Fibroblast of lung (primary cell): ENCODE results near the gene GDF2.

Experiments
- EZH2 ChIP-seq: IDR thresholded peaks from 2 replicates; pipeline ENCODE4 v1.5.1; 2012; ENCODE audit warnings: low read length, control low read depth, mild to moderate bottlenecking; ENCODE audit errors: missing control alignments
- TF ChIP-seq, protein P1 (sequence below), 2 donors: IDR thresholded peaks in 1 of 2; conservative IDR thresholded peaks in 1 of 2; 1 replicate in 1 of 2; 2 replicates in 1 of 2; pipeline ENCODE4 v1.5.1; 2011 to 2012; ENCODE audit warnings: low read length in 2 of 2, control low read depth in 1 of 2, inconsistent platforms in 1 of 2, low read depth in 1 of 2, mild to moderate bottlenecking in 1 of 2

DNA sequence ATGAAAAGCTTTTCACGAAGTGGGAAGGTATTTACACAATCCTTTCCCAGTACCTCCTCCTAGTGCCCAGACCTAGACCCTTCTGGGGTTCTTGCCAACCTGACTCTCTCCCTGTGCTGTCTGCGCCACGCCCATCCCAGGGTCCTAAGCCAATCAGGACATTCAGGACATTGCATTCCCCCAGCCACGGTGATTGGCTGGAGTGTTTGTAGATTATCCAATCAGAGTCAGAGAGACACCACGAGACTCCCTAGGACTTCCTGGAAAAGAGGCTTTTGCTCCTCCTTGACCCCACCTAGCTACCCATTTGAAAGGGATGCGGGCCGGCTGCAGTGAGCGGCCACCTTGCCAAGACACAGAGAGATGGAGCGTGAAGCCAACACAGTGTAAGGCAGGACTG is 3.5 kb upstream of the GDF2 start:
- TF ChIP-seq, protein P1, sequence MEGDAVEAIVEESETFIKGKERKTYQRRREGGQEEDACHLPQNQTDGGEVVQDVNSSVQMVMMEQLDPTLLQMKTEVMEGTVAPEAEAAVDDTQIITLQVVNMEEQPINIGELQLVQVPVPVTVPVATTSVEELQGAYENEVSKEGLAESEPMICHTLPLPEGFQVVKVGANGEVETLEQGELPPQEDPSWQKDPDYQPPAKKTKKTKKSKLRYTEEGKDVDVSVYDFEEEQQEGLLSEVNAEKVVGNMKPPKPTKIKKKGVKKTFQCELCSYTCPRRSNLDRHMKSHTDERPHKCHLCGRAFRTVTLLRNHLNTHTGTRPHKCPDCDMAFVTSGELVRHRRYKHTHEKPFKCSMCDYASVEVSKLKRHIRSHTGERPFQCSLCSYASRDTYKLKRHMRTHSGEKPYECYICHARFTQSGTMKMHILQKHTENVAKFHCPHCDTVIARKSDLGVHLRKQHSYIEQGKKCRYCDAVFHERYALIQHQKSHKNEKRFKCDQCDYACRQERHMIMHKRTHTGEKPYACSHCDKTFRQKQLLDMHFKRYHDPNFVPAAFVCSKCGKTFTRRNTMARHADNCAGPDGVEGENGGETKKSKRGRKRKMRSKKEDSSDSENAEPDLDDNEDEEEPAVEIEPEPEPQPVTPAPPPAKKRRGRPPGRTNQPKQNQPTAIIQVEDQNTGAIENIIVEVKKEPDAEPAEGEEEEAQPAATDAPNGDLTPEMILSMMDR (conservative IDR thresholded peaks at IDR 0.05 in 1 of 2, IDR thresholded peaks at IDR 0.05 in 1 of 2; ENCODE audit: low read depth in 1 of 2, low read length in 2 of 2) = no peak
- no peak for TF ChIP-seq EZH2
